HL-60/S4 (cell line): ENCODE measurements around the gene MEIOB.
"Not testable (repeated sequence)": the region's sequence is repeated elsewhere in the genome, so short reads cannot be mapped to it uniquely, and the experiment has no call there.

Experiments used
- in situ Hi-C: fragments of 300-500 bp; cut with MboI; formaldehyde crosslinking; loops from 2 replicates; pipeline ENCODE4 v1.14.3; 2022; ENCODE audit warnings: low sequenced_read_pairs

Gene MEIOB

GRCh38 chr16:1817276-1817589 lies 54.7 kb downstream of the MEIOB start:
- in situ Hi-C loops = no loop called here

GRCh38 chr16:1816396-1817275 lies 55.3 kb downstream of the MEIOB start:
- in situ Hi-C loops = no loop called here

- in situ Hi-C loops = no loop called here
Observed at GRCh38 chr16:1815461-1815860, 56.5 kb downstream of the MEIOB start.

- in situ Hi-C loops = no loop called here
Observed at GRCh38 chr16:1812732-1813163, 59.2 kb downstream of the MEIOB start.

GRCh38 chr16:1810536-1810935 lies 61.4 kb downstream of the MEIOB start:
- in situ Hi-C loops = no loop called here

GRCh38 chr16:1810106-1810505 lies 61.9 kb downstream of the MEIOB start:
- in situ Hi-C loops = no loop called here

GRCh38 chr16:1809281-1809801 lies 62.6 kb downstream of the MEIOB start:
- in situ Hi-C loops = no loop called here

- in situ Hi-C loops = no loop called here
Observed at GRCh38 chr16:1808691-1809090, 63.3 kb downstream of the MEIOB start.

GRCh38 chr16:1807626-1808025 lies 64.3 kb downstream of the MEIOB start:
- in situ Hi-C loops = no loop called here

GRCh38 chr16:1800701-1801100 lies 71.3 kb downstream of the MEIOB start:
- in situ Hi-C loops = no loop called here

- in situ Hi-C loops = not testable (repeated sequence)
Observed at GRCh38 chr16:1799263-1799662, 72.7 kb downstream of the MEIOB start.

GRCh38 chr16:1794908-1795666 lies 76.9 kb downstream of the MEIOB start:
- in situ Hi-C loops = no loop called here

GRCh38 chr16:1794221-1794871 lies 77.6 kb downstream of the MEIOB start:
- in situ Hi-C loops = no loop called here

GRCh38 chr16:1793578-1794220 lies 78.3 kb downstream of the MEIOB start, which contains the start of gene IGFALS:
TSS of gene IGFALS (minus strand) at chr16:1793705. CDS start at chr16:1793652, 53 bp downstream.
- in situ Hi-C loops = no loop called here

GRCh38 chr16:1792836-1793577 lies 79.0 kb downstream of the MEIOB start:
- in situ Hi-C loops = no loop called here

GRCh38 chr16:1791943-1792812 lies 79.8 kb downstream of the MEIOB start:
- in situ Hi-C loops = no loop called here

GRCh38 chr16:1791256-1791942 lies 80.6 kb downstream of the MEIOB start:
- in situ Hi-C loops = no loop called here

- in situ Hi-C loops = no loop called here
Observed at GRCh38 chr16:1790611-1791255, 81.2 kb downstream of the MEIOB start.
